NOMO-1 (cell line): ENCODE data around the gene SPDYE2B.
"Not testable (repeated sequence)": the region's sequence is repeated elsewhere in the genome, so short reads cannot be mapped to it uniquely, and the experiment has no call there.

Experiments used
- DNase-seq, 2 experiments: peaks; one replicate each; lab custom pipeline; 2025; ENCODE audit not compliant: unreplicated experiment in 2 of 2; lab: John Stamatoyannopoulos, UW

Gene SPDYE2B

GRCh38 chr7:102697642-102698512 is 47.8 kb downstream of the SPDYE2B start:
- not testable (repeated sequence) for DNase-seq

- not testable (repeated sequence) for DNase-seq
These were observed 49.0 kb downstream of the SPDYE2B start for GRCh38 chr7:102698962-102699750.
